GM11168 (cell line): ENCODE measurements around the gene NLRC3.

Source experiments
- in situ Hi-C: fragments of 300-500 bp; cut with MboI; formaldehyde crosslinking; loops from one replicate; pipeline ENCODE4 v1.12.0; 2022; ENCODE audit warnings: low sequenced_read_pairs; ENCODE audit not compliant: unreplicated experiment

NLRC3 gene

DNA sequence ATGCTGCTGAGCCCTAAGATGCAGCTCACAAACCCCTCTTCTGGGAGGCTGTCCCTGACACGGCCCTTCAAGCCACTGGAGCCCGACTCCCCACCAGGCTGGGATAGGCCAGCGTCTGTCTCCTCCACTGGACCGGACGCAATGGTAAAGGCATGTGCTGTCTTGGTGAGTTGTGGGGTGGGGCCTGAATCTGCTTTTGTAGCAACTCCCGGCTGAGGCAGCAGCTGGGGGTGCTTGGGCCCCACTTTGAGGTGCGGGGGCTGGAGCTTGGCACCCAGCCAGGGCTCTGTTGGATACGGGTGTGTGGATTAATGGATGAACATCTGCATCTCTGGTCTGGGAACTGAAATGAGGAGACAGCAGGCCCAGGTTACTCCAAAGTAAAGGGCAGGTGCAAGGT lies 3.5 kb upstream of the NLRC3 start:
- in situ Hi-C loops, result no loop called here

DNA sequence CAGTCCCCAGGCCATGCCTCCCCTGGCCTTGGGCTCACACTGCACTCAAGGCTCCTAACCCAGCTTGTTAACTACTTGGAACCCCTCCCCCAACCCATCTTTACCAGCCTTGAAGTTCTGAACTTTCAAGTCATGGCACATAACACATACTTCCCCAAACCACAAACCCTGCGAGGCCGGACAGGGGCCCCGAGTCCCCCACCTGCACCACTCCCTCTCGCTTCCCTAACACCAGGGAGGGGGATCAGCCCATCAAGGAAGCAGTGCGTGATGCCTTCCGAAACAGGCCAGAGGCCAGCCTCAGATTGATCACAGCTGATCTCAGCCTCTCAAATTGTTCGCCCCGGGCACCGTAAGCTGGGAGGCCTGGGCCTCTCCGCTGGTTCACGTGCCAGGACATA lies 3.0 kb upstream of the NLRC3 start:
- in situ Hi-C loops, result no loop called here

DNA sequence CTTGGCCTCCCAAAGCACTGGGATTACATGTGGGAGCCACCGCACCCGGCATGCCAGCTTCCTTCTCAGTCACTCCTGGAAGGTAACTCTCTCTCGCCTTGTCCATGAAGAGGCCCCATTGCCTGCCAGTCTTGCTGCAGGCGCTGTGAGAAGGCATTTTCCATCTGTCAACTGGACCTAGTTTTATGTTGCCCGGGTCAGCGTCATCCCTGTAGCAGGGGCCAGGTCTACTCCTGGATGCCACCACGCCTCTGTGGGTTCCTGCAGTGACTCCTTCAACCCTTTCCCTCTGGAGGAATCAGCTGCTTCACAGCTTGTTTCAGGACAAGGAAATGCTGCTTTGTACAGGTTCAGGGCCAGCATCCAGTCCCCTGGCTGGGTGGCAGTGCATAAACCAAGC lies 2.6 kb upstream of the NLRC3 start:
- in situ Hi-C loops, result no loop called here

DNA sequence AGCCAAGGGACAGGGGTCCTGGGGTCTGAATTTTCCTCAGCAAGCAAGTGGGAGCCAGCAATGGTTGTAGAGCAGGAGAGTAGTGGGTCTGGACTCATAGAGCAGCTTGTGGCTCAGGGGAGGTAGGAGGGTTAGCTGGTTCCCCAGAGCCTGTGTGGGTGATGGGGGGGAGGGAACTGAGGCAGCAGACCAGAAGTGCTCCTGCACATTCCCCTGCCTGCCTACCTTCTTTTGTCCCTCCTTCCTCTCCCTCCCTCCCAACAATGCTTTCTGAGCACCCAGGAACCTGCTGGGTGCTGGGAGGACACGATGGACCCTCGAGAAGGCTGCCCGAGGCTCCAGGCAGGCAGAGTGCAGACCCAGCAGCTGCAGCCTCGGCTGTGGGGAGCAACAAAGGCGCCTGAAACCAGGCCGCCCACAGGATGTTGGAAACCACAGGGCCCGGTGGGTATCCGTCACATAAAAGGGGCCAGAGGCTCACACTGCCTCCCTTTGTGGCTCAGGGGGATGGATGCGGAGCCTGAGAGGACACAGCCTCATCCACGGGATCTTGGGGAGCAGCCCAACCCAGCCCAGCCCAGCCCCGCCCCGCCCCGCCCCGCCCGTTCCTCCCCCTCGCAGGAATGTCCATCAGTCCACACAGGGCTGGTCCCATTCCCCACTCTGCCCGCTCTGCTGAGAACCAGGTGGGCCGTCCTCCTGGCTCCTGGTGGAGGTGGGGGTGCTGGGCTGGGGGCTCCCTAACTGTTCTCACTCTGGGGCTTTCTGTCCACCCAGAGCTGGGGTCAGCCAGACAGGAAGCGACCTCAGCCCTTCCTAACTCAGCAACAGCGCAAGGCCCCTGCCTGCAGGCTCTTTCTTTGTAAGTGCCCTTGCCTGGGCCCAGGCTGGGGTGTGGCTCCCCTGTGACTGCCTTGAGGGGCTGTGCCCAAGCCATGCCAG lies 1.7 kb upstream of the NLRC3 start:
- in situ Hi-C loops, result no loop called here

DNA sequence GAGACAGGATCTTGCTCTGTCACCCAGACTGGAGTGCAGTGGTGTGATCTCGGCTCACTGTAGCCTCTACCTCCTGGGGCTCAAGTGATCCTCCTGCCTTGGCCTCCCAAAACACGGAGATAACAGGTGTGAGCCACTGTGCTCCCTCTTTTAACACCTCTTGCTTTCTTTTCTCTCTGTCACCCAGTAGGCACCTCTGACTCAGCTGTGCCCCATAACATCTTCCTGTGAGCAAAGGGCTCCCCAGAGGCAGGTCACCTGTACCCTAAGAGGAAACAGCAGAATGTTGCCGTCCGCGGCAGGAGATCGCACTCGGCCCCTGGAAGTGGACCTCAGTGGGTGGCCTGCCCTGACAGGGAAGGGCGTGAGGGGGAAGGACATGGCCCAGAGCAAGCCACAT lies 918 bp upstream of the NLRC3 start:
- in situ Hi-C loops, result no loop called here

DNA sequence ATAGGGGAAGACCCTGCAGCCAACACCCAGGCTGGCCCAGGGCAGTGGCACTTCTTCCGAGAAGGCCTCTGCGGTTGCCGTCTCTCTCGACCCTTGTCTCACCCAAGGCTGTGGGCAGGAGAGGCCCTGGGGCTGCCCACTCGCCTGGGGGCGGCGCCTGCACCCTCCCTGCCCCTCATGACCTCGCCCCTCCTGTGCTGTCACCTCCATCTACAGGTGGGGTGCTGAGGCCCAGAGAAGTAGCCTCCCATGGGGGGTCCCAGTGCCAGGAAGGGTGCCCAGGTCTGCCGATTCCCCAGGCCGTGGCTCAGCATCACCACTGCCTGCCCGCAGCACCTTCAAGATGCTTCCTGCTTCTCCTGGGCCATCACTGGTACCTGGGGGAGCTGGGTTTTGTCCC lies 992 bp downstream of the NLRC3 start:
- in situ Hi-C loops, result no loop called here

DNA sequence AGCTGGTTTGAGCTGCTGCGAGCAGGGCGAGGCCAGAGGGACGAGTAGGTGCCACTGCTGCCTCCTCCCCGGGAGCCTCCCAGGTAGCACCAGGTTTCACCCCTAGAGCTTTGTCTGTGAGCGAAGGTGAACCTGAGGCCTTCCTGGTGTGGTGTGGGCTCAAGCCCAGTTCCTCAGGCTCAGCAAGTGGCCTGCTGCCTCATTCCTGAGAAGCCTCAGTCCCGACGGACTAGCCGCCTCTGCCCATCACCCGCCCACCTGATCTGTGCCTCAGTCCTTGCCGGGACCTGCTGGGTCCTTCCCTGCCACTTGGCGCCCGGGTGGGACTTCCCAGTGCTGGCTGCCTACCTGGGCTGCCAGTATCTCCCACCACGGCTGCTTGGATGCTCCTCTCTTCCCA lies 1.7 kb downstream of the NLRC3 start:
- in situ Hi-C loops, result no loop called here

DNA sequence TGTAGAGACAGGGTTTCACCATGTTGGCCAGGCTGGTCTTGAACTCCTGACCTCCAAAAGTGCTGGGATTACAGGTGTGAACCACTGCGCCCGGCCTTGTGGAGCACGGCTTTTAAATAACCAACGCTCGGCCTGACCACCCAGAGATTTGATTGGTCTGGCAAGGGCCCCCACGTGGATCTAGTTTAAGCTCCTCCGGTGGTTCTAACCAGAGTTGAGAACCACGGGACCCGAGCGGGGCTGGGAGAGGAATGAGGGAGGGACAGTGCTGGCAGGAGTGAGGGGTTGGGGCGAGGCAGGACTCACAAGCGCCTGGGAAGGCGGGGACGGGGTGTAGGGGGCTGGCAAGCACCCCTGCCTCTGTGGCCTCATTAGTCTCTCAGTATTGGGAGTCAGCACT lies 3.0 kb downstream of the NLRC3 start:
- in situ Hi-C loops, result no loop called here

DNA sequence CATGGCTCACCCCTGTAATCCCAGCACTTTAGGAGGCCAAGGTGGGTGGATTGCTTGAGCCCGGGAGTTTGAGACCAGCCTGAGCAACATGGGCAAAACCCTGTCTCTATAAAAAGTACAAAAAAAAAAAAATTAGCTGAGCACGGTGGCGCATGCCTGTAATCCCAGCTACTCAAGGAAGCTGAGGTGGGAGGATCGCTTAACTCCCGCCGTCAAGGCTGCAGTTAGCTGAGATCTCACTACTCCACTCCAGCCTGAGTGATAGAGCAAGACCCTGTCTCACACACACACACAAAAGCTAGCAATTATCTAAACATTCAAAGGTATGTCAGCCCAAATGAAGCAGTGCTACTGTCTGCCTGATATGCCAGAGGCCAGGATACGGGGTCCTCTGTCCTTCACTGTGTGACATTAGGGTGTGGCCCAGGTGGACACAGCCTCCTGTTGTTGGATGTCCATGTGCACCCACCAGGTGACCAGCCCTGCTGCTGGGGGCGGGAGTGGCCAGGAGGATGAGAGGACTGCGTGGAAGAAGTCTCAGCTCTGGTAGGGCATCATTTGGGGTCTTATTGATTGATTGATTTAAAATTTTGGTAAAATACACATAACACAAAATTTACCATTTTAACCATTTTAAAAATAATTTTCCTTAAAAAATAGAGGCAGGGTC lies 3.9 kb downstream of the NLRC3 start:
- in situ Hi-C loops, result no loop called here

DNA sequence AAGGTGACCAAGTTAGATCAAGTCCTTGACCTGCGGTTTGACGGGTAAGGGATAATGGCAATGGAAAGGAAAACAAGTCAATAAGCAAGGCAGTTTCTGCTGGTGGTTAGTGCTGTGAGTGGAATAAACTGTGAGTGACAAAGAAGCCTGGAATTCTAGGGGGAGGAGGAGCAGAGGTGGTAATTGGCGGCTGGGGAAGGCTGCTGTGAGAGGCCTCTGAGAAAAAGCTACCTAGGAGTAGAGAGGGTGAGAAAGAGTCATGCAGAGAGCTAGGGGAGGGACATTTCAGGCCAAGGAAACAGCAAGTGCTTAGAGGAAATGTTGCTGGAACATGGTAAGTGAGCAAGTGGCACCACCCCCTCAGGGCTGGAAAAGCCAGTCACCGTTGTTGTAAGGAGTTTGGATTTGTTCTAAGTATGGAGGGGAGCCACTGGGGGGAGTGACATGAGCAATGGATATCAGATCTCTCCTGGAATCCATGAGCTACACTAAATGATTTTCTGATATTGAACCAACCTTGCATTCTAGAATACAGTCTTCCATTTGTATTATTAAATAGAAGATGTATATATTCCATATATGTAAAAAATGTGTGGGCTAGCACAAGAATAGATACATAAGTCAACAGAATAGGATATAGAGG lies 6.7 kb downstream of the NLRC3 start:
- in situ Hi-C loops, result no loop called here

DNA sequence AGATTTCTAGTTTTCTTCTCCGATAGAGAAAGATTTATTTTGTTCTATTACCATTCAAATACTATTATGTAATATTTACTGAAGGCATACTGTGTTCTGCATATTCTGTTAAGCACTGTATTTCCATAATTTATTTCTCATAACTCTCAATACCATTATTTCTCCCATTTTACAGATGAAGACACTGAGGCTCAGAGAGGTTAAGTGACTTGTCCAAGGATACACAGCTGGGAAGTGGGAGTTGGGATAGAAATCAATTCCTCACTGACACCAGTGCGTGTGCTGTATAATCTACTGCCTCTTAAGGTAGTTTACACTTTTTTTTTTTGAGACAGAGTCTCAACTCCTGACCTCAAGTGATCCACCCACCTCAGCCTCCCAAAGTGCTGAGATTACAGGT lies 7.4 kb downstream of the NLRC3 start:
- in situ Hi-C loops, result no loop called here

DNA sequence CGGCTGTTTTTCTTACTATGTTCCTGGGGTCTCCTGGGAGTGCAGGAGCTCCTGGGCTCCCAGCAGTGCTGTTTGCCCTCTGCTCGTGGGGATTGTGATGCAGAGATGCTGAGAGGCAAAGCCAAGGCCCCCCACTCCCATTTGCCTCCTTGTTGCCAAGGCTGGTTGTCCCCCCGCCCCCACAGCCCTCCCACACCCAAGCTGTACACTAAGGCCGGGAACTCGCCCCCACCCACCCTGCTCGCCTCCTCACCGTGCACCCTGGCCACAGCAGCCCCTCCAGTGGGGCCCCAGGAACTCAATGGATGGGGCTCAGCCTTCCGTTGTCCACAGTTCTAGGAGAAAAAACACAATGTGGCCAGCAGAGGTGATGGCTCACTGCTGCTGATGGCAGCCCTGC lies 10.2 kb downstream of the NLRC3 start:
- in situ Hi-C loops, result no loop called here

DNA sequence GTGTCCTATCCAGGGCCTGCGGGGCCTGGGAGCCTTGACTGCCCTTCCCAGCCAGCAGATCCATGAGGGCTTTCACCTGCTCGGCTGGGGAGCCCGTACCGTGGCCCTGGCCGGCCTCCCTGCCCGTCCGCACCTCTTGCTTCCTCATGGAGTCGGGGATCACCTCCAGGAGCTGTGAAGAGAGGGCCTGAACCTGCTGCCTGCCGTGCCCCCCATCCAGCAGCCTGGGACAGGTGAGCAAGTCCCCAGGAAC lies 12.4 kb downstream of the NLRC3 start:
- in situ Hi-C loops, result no loop called here

DNA sequence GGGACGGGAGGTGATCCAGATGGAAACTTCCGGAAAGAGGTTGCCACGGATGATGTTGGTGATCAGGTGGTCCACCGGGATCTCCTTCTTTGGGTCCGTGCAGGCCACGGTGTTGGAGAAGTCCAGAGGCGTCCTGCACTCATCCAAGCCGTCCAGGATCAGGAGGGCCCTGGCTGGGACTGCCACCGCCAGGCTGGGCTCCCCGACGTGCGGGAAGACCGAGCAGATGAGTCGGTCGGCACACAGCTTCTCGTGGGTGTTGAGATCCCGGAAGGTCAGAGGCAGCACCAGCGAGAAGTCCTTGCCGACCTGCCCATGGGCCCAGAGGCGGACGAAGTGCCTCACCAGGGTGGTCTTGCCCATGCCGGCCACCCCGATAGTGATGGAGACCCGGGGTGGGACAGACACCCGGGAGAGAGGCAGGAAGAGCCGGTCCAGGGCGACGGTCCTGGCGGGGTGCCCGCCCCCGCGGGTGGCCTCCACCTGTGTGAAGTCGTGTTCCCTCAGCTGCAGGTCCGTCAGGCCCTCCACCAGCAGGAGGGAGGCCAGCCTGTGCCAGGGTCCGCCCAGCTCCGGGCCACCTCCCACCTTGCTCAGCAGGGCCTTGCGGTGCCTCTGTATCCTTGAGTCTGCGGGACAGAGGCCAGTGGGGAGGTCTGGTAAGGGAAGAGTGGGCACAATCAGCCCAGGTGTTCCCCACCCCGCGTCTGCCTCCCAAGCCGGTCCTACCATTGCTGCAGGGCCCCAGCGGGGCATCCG lies 12.9 kb downstream of the NLRC3 start:
- in situ Hi-C loops, result no loop called here

DNA sequence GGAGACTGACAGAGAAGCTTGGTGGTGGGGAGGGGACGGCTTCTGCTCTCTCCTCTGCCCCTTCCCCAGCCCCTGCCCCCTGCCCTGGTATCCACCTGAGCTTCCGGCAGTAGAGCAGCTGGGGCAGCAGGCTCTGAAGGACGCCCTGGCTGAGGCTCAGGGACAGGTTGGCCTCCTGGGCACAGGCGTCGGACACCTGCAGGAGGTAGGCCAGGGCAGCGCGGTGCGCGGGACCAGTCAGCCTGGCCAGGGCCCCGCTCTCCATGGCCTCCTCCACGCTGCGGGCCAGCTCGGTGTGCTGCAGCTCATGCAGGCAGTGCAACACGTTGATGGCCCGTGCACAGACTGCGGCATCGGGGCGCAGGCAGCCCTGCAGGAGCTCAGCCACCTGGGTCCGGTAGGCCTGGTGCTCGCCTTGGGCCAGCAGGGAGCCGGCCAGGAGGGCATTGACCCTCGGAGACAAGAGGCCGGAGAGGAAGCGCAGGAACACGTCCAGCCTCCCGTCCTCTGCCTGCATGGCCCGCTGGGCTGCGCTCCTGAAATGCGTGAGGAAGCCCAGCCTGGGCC lies 14.2 kb downstream of the NLRC3 start:
- in situ Hi-C loops, result no loop called here

DNA sequence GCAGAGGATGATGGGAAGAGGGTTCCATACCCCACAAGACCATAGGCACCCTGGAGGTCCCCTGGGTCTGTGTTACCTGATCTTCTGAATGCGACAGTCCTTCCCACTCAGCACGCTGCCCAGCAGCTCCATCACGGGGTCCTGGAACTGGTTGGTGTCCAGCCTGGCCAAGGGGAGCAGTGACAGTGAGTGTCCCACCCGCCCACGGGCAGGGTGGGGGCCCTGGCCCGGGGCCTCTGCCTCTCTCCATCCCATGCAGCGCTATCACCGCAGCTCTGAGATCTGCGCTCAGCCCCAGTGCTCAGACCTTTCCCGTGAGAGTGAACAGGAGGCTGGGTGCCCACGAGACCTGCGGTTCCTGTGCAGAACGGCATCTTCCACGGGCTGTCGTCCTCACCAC lies 15.6 kb downstream of the NLRC3 start:
- in situ Hi-C loops, result no loop called here

DNA sequence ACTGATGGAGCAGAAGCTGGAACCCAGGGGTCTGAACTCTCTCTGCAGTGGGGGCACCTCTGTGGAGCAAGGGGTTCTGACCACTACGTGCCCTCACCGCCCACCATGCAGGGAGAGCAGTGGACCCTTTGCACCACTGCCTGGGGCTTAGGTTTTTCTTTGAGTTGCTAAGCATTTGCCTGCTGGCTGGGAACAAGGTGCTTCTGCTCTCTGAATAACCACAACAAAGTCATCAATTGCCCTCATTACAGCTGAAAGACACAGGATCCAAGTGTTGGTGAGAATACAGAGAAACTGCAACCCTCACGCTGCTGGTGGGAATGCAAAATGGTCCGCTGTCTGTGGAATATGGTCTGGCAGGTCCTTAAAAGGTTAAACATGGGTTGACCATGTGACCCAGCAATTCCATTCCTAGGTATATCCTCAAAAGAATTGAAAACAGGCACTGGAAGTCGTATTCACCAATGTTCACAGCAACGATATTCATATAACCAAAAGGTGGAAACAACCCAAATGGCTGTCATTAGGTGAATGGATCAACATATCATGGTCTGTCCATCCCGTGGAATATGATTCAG lies 22.8 kb downstream of the NLRC3 start:
- in situ Hi-C loops, result no loop called here

DNA sequence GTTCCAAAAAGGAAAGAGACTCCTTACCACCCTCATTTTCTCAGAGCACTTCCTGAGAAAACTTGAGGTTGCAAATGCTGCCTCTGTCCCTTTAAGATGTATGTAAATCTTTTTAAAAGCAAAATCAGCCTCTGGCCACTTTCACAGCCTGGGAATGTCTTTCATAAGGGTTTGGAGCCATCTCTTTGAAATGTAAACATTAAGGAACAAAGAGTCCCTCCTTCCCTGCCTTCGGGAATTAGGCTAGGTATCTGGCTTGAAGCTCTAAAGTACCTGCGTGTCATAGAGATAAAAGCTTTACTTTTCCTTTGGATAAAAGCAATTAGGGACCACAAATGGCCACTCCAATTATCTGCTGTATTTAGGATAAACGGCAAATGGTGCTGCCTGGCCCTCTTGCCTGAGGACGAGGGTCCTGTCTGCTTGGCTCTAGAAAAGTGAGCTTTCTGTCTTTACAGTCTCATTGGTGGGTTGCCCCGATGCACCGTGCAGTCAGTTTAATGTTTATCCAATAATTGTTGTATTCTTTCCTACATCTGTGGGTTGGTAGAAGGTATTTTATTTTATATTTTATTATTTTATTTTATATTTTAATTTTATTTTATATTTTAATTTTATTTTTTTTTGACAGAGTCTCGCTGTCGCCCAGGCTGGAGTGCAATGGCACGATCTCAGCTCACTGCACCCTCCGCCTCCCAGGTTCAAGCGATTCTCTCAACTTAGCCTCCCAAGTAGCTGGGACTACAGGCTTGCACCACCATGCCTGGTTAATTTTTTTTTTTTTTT lies 23.9 kb downstream of the NLRC3 start:
- in situ Hi-C loops, result no loop called here
